Osteocyte (in vitro differentiated cells): ENCODE measurements around the gene MRPL52. TPM values are rescaled to one million over a fixed set of nuclear protein-coding genes. Genes with fewer than 3 reads are reported as not detected.

Source experiments
- DNase-seq: peaks from one replicate; pipeline ENCODE4 v3.0.0; 2021; ENCODE audit warnings: mixed read lengths; ENCODE audit not compliant: unreplicated experiment; ENCODE audit errors: extremely low spot score
- H3K27ac Mint-ChIP-seq: one replicate; pipeline ENCODE4 v1.8.0; 2021; ENCODE audit warnings: mild to moderate bottlenecking, mixed read lengths; ENCODE audit not compliant: unreplicated experiment
- H3K27me3 Mint-ChIP-seq: one replicate; pipeline ENCODE4 v1.8.0; 2021; ENCODE audit warnings: mixed read lengths; ENCODE audit not compliant: unreplicated experiment
- H3K36me3 Mint-ChIP-seq: one replicate; pipeline ENCODE4 v1.8.0; 2021; ENCODE audit warnings: mixed read lengths; ENCODE audit not compliant: unreplicated experiment
- H3K4me1 Mint-ChIP-seq: one replicate; pipeline ENCODE4 v1.8.0; 2021; ENCODE audit warnings: mixed read lengths; ENCODE audit not compliant: unreplicated experiment
- H3K4me3 Mint-ChIP-seq: one replicate; pipeline ENCODE4 v1.8.0; 2021; ENCODE audit warnings: mild to moderate bottlenecking, moderate library complexity, mixed read lengths; ENCODE audit not compliant: unreplicated experiment
- H3K9me3 Mint-ChIP-seq: one replicate; pipeline ENCODE4 v1.8.0; 2021; ENCODE audit warnings: mixed read lengths; ENCODE audit not compliant: unreplicated experiment
- CTCF ChIP-seq: fragments of 200-600 bp; sonication (generic); IDR thresholded peaks from 2 replicates; pipeline ENCODE4 v1.5.0; 2021; ENCODE audit warnings: antibody characterized with exemption, mild to moderate bottlenecking, moderate library complexity
- total RNA-seq: library from RNA; stranded (reverse); gene quantifications from 2 replicates; pipeline ENCODE4 v1.2.1, GENCODE V29; 2021

The MRPL52 gene
- total RNA-seq, 1 donor from 2014 or later: 74.7 TPM

- Mint-ChIP-seq H3K4me1 (no peaks in the 10 kb centered on the region), H3K9me3 (no peaks in the 10 kb centered on the region), H3K27ac (no peak overlapping the region), H3K36me3 (no peaks in the 10 kb centered on the region), H3K4me3 (no peak overlapping the region), H3K27me3 (peaks cover 36% of the 10 kb centered on the region)
- DNase-seq: no peak
- TF ChIP-seq CTCF: no peak
Observed at GRCh38 chr14:22796087-22796707, 33.5 kb upstream of the MRPL52 start.

- Mint-ChIP-seq H3K36me3 (no peaks in the 10 kb centered on the region), H3K4me1 (no peaks in the 10 kb centered on the region), H3K27me3 (peaks cover 39% of the 10 kb centered on the region), H3K4me3 (no peak overlapping the region), H3K27ac (no peak overlapping the region), H3K9me3 (no peaks in the 10 kb centered on the region)
- DNase-seq: no peak
- TF ChIP-seq CTCF: no peak
Observed at GRCh38 chr14:22797017-22797917, 32.4 kb upstream of the MRPL52 start.

- Mint-ChIP-seq H3K27me3 (peaks cover 44% of the 10 kb centered on the region), H3K9me3 (no peaks in the 10 kb centered on the region), H3K36me3 (no peaks in the 10 kb centered on the region), H3K4me1 (no peaks in the 10 kb centered on the region), H3K27ac (no peak overlapping the region), H3K4me3 (no peak overlapping the region)
- no peak for TF ChIP-seq CTCF
- DNase-seq: no peak
Observed at GRCh38 chr14:22798528-22798927, 31.2 kb upstream of the MRPL52 start.

GRCh38 chr14:22800346-22800745 lies 29.3 kb upstream of the MRPL52 start:
- Mint-ChIP-seq H3K4me3 (no peak overlapping the region), H3K9me3 (no peaks in the 10 kb centered on the region), H3K36me3 (no peaks in the 10 kb centered on the region), H3K27me3 (peaks cover 48% of the 10 kb centered on the region), H3K27ac (no peak overlapping the region), H3K4me1 (no peaks in the 10 kb centered on the region)
- no peak for TF ChIP-seq CTCF
- DNase-seq: no peak

- Mint-ChIP-seq H3K4me1 (no peaks in the 10 kb centered on the region), H3K9me3 (no peaks in the 10 kb centered on the region), H3K27me3 (peaks cover 38% of the 10 kb centered on the region), H3K36me3 (no peaks in the 10 kb centered on the region), H3K27ac (no peak overlapping the region), H3K4me3 (no peak overlapping the region)
- TF ChIP-seq CTCF: no peak
- no peak for DNase-seq
Observed at GRCh38 chr14:22801716-22802115, 28.0 kb upstream of the MRPL52 start.
